ENCODE results near the gene VWA3A. TPM values are rescaled to one million over a fixed set of nuclear protein-coding genes. Genes with fewer than 3 reads are reported as not detected.

Gene VWA3A
- total RNA-seq, 1 experiment from 2014 or later = not detected

DNA sequence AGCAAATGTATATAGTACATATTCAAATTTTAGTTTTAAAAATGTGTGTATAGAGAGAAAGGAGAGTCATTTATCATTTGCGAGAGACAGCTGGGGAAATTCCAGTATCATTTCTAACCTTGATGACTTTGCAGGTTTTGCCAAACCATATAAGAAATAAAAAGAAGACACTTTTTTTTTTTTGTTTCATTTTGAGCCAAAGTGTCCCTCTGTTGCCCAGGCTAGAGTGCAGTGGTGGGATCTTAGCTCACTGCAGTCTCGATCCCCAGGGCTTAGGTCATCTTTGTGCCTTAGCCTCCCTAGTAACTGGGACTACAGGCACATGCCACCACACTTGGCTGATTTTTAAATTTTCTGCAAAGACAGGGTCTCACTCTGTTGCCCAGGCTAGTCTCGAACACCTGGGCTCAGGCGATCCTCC lies 38.4 kb upstream of the VWA3A start:
- no peak overlapping the region for H3K9ac ChIP-seq (ENCODE audit: low read length)
- no peak overlapping the region for H3K27ac ChIP-seq (ENCODE audit: low read depth, low read length)
- CTCF ChIA-PET = no interaction called here
- ATAC-seq = no peak
- H3K36me3 ChIP-seq (ENCODE audit: control insufficient read depth in 1 of 2, insufficient read depth in 2 of 2, low read length in 2 of 2) = no peaks in the 10 kb centered on the region
- H3K4me1 ChIP-seq (ENCODE audit: control insufficient read depth in 1 of 2, insufficient read depth in 2 of 2, low read length in 2 of 2) = peaks cover 40 to 44% of the 10 kb centered on the region in 2 experiments
- DNase-seq (ENCODE audit: low read depth, low spot score) = no peak
- peaks cover 3% of the 10 kb centered on the region; the same call in 1 of the 2 replicates for H4K20me1 ChIP-seq (ENCODE audit: insufficient read depth)
- H2AFZ ChIP-seq (ENCODE audit: low read depth, low read length, poor library complexity, severe bottlenecking) = no peak overlapping the region
- H3K4me2 ChIP-seq (ENCODE audit: low read length) = no peak overlapping the region
- H3K4me3 ChIP-seq (replicated peaks in 1 of 2; ENCODE audit: low read depth in 1 of 2, low read length in 2 of 2) = no peak overlapping the region
- TF ChIP-seq, protein P1, sequence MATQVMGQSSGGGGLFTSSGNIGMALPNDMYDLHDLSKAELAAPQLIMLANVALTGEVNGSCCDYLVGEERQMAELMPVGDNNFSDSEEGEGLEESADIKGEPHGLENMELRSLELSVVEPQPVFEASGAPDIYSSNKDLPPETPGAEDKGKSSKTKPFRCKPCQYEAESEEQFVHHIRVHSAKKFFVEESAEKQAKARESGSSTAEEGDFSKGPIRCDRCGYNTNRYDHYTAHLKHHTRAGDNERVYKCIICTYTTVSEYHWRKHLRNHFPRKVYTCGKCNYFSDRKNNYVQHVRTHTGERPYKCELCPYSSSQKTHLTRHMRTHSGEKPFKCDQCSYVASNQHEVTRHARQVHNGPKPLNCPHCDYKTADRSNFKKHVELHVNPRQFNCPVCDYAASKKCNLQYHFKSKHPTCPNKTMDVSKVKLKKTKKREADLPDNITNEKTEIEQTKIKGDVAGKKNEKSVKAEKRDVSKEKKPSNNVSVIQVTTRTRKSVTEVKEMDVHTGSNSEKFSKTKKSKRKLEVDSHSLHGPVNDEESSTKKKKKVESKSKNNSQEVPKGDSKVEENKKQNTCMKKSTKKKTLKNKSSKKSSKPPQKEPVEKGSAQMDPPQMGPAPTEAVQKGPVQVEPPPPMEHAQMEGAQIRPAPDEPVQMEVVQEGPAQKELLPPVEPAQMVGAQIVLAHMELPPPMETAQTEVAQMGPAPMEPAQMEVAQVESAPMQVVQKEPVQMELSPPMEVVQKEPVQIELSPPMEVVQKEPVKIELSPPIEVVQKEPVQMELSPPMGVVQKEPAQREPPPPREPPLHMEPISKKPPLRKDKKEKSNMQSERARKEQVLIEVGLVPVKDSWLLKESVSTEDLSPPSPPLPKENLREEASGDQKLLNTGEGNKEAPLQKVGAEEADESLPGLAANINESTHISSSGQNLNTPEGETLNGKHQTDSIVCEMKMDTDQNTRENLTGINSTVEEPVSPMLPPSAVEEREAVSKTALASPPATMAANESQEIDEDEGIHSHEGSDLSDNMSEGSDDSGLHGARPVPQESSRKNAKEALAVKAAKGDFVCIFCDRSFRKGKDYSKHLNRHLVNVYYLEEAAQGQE (IDR thresholded peaks at IDR 0.05; ENCODE audit: low read depth) = no peak
- no peak for TF ChIP-seq POLR2A (IDR thresholded peaks at IDR 0.05; ENCODE audit: borderline replicate concordance, extremely low read depth, insufficient read depth, insufficient read length)
- TF ChIP-seq YY1 (IDR thresholded peaks at IDR 0.05; ENCODE audit: extremely low read depth, insufficient replicate concordance, low read depth, low read length) = no peak
- TF ChIP-seq SP1 (IDR thresholded peaks at IDR 0.05; ENCODE audit: low read depth) = no peak
- TF ChIP-seq, protein P2, sequence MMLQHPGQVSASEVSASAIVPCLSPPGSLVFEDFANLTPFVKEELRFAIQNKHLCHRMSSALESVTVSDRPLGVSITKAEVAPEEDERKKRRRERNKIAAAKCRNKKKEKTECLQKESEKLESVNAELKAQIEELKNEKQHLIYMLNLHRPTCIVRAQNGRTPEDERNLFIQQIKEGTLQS (IDR thresholded peaks at IDR 0.05) = no peak
- TF ChIP-seq, protein P3, sequence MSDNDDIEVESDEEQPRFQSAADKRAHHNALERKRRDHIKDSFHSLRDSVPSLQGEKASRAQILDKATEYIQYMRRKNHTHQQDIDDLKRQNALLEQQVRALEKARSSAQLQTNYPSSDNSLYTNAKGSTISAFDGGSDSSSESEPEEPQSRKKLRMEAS (IDR thresholded peaks at IDR 0.05) = no peak
- no peak for TF ChIP-seq CBX3 (IDR thresholded peaks at IDR 0.05; ENCODE audit: low read depth)
- TF ChIP-seq, protein P4, sequence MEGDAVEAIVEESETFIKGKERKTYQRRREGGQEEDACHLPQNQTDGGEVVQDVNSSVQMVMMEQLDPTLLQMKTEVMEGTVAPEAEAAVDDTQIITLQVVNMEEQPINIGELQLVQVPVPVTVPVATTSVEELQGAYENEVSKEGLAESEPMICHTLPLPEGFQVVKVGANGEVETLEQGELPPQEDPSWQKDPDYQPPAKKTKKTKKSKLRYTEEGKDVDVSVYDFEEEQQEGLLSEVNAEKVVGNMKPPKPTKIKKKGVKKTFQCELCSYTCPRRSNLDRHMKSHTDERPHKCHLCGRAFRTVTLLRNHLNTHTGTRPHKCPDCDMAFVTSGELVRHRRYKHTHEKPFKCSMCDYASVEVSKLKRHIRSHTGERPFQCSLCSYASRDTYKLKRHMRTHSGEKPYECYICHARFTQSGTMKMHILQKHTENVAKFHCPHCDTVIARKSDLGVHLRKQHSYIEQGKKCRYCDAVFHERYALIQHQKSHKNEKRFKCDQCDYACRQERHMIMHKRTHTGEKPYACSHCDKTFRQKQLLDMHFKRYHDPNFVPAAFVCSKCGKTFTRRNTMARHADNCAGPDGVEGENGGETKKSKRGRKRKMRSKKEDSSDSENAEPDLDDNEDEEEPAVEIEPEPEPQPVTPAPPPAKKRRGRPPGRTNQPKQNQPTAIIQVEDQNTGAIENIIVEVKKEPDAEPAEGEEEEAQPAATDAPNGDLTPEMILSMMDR (IDR thresholded peaks at IDR 0.05 in 2 of 3, conservative IDR thresholded peaks at IDR 0.05 in 1 of 3; ENCODE audit: borderline replicate concordance in 1 of 3, insufficient read depth in 1 of 3, low read depth in 2 of 3, low read length in 2 of 3) = no peak
- TF ChIP-seq ZFX (IDR thresholded peaks at IDR 0.05) = no peak
- TF ChIP-seq ELF1 (IDR thresholded peaks at IDR 0.05; ENCODE audit: borderline replicate concordance, low read depth) = no peak
- H3K9me2 ChIP-seq (ENCODE audit: insufficient read depth) = no peaks in the 10 kb centered on the region
- H3K9me3 ChIP-seq (ENCODE audit: control insufficient read depth in 1 of 2, insufficient read depth in 1 of 2, low read depth in 1 of 2, low read length in 2 of 2) = no peaks in the 10 kb centered on the region
- RAD21 ChIA-PET (ENCODE audit: low non-redundant PET in 1 of 2, low total read pairs in 2 of 2, uncharacterized antibody in 2 of 2, unreplicated experiment in 2 of 2) = no interaction called here
- peaks cover 71% of the 10 kb centered on the region for H3K79me2 ChIP-seq (ENCODE audit: insufficient read depth, low read length)
- POLR2A ChIA-PET = no interaction called here
- H3K27me3 ChIP-seq (ENCODE audit: insufficient read depth, low read length) = no peaks in the 10 kb centered on the region
- intact Hi-C loops (cut with micrococcal nuclease) = loop anchor here (1.0 kb wide), 1 partner anchor 22 kb away; no protein-coding TSS in a partner anchor
- BruUV-seq (replicated peaks) = no TSS peak

Data from HCT116 (cell line).